Measurements from ENCODE around the gene CHGA. TPM values are rescaled to one million over a fixed set of nuclear protein-coding genes. Genes with fewer than 3 reads are reported as not detected.

CHGA gene
- total RNA-seq, 2 experiments from 2014 or later, result not detected

DNA sequence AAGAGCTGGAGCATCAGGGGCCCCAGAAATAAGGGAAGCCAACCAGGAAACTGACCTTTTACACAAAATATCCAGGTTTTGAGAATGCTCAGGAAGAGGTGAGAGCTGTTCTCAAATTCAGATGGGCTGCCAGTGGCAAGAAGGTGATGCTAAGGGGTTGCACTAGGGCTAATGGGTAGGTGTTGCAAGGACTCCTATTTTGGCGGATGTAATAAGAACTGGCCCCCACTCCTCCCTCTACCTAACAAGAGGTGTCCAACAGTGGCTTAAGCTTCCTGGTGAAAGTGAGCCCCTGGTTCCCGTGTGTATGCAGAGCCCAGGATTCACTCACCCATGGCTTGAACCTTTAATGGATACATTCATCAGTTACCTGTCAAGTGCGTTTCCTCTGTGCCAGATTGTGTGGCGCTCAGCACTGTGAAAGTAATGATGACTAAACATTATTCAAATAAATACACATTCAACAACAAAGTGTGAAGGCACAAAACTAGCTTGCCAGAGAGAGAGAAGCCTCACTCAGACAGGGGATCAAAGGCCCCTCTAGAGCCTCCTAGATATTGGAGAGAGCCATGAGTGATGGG is 705 bp upstream of the CHGA start:
- H3K9me3 Mint-ChIP-seq, result no peaks in the 10 kb centered on the region
- H3K27me3 Mint-ChIP-seq, result peaks cover 38% of the 10 kb centered on the region
- no peak overlapping the region for H3K27ac Mint-ChIP-seq
- ATAC-seq (no peak), DNase-seq (no peak)
- ChIA-PET POLR2A (interaction anchor here (1.8 kb wide), 1 partner anchor 9 kb away, joined by 4 read pairs; no protein-coding TSS in a partner anchor), CTCF (no interaction called here)
- H3K36me3 Mint-ChIP-seq (ENCODE audit: low read depth), result no peaks in the 10 kb centered on the region
- intact Hi-C loops (cut with micrococcal nuclease), result no loop called here
- H3K4me3 Mint-ChIP-seq, result no peak overlapping the region
- TF ChIP-seq, protein P1, sequence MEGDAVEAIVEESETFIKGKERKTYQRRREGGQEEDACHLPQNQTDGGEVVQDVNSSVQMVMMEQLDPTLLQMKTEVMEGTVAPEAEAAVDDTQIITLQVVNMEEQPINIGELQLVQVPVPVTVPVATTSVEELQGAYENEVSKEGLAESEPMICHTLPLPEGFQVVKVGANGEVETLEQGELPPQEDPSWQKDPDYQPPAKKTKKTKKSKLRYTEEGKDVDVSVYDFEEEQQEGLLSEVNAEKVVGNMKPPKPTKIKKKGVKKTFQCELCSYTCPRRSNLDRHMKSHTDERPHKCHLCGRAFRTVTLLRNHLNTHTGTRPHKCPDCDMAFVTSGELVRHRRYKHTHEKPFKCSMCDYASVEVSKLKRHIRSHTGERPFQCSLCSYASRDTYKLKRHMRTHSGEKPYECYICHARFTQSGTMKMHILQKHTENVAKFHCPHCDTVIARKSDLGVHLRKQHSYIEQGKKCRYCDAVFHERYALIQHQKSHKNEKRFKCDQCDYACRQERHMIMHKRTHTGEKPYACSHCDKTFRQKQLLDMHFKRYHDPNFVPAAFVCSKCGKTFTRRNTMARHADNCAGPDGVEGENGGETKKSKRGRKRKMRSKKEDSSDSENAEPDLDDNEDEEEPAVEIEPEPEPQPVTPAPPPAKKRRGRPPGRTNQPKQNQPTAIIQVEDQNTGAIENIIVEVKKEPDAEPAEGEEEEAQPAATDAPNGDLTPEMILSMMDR (IDR thresholded peaks at IDR 0.05), result no peak
- H3K4me1 Mint-ChIP-seq (ENCODE audit: low read depth), result peaks cover 3% of the 10 kb centered on the region

DNA sequence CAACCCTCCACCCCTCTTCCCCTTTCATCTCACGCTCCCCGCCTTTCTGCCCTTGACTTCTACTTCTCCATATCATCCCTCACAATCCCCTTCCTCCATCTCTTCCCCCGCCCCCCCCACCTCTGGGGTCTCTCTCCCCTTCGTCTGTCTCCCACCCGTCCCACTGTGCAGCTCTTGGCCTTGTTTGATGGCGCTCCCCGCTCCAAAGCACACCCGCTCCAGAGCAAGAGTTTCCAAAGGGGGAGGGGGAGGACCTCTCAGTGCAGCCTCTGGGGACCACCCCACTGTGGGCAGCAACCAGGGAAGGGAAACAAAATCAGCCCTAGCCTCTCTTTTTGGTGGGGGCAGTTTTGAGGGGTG is 774 bp downstream of the CHGA start:
- DNase-seq (no peak), ATAC-seq (no peak)
- CTCF ChIA-PET, result no interaction called here
- TF ChIP-seq, protein P1 (IDR thresholded peaks at IDR 0.05), result no peak
- intact Hi-C loops (cut with micrococcal nuclease), result no loop called here
- Mint-ChIP-seq H3K4me3 (no peak overlapping the region), H3K27me3 (peaks cover 37% of the 10 kb centered on the region), H3K9me3 (no peaks in the 10 kb centered on the region), H3K36me3 (ENCODE audit: low read depth) (no peaks in the 10 kb centered on the region), H3K27ac (no peak overlapping the region), H3K4me1 (ENCODE audit: low read depth) (peaks cover 3% of the 10 kb centered on the region)
- POLR2A ChIA-PET, result no interaction called here

DNA sequence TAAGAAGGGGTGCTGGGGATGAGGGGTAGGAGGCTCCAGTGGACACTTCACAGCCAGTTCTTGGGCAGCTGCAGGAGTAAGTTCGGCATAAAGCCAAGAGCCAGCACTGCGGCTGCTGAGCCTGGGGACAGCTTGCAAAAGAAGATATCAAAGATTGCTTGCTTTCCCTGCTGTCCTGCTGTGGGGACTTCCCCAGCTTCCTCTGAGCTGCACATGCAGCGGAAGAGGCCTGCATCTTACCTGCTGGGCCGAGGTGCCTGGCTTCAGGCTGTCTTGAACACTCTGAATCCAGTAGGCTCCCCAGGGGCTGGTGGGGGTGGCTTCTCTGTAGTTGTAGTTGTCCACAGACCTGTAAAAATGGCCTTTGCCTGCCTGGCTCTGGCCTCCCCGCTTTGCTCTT is 1.3 kb downstream of the CHGA start:
- intact Hi-C loops (cut with micrococcal nuclease), result no loop called here
- Mint-ChIP-seq H3K27me3 (peaks cover 36% of the 10 kb centered on the region), H3K27ac (no peak overlapping the region), H3K4me3 (no peak overlapping the region), H3K4me1 (ENCODE audit: low read depth) (peaks cover 3% of the 10 kb centered on the region), H3K36me3 (ENCODE audit: low read depth) (no peaks in the 10 kb centered on the region), H3K9me3 (no peaks in the 10 kb centered on the region)
- TF ChIP-seq, protein P1 (IDR thresholded peaks at IDR 0.05), result no peak
- ChIA-PET CTCF (no interaction called here), POLR2A (no interaction called here)
- DNase-seq, result no peak
- ATAC-seq, result no peak

DNA sequence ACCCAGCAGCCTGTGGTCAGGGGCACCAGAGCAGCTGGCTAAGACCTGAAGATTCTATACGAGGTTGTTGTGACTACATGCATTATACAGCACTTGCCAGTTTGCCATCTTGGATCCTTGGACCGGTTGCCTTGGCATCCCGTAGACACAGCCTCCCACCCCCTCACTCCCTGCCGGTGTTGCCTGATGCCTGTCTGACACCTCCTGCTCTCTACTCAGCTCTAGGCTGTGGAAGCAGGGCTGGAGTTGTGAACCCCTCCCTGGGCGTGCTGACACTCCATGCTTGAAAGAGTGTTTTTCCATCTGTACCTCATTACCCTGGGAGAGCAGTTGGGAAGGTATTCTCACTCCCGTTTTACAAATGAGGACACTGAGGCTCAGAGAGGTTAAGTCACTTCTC is 2.5 kb downstream of the CHGA start:
- peaks cover 31% of the 10 kb centered on the region for H3K27me3 Mint-ChIP-seq
- POLR2A ChIA-PET, result interaction anchor here (0.6 kb wide), 1 partner anchor 9 kb away, joined by 3 read pairs; no protein-coding TSS in a partner anchor
- H3K9me3 Mint-ChIP-seq, result no peaks in the 10 kb centered on the region
- intact Hi-C loops (cut with micrococcal nuclease), result no loop called here
- peaks cover 3% of the 10 kb centered on the region for H3K4me1 Mint-ChIP-seq (ENCODE audit: low read depth)
- no peak for DNase-seq
- no peak overlapping the region for H3K27ac Mint-ChIP-seq
- H3K4me3 Mint-ChIP-seq, result no peak overlapping the region
- TF ChIP-seq, protein P1 (IDR thresholded peaks at IDR 0.05), result no peak
- CTCF ChIA-PET, result interaction anchor here (0.7 kb wide), 1 partner anchor 188 kb away, joined by 3 read pairs; no protein-coding TSS in a partner anchor
- no peaks in the 10 kb centered on the region for H3K36me3 Mint-ChIP-seq (ENCODE audit: low read depth)
- ATAC-seq, result no peak

DNA sequence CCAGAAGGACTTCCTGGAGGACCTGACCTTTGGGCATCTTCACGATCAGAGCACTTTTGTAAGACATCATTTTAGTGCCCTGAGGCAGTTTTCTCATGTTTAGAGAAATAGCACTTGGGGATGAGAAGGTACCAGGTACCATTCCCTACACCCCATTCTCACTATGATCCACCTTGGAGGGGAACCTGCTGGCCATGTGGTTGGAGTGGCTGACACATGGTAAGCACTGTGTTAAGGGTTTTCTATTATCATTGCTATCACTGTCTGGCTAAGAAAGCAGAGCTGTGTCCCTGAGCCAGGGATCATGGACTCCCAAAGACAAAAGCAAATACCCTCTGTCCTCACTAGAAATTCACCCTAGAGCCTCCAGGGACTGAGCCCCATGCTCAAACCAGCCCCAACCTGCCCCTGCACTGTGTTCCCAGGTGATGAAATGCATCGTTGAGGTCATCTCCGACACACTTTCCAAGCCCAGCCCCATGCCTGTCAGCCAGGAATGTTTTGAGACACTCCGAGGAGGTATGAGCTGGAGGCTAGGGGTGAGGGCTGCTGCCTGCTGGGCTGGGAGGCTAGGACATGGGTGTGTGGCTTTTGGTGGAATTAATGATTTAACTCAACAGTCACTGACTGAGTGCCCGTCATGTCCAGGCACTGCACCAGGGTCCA is 3.4 kb downstream of the CHGA start:
- ATAC-seq (no peak), DNase-seq (no peak)
- H3K9me3 Mint-ChIP-seq, result no peaks in the 10 kb centered on the region
- intact Hi-C loops (cut with micrococcal nuclease), result no loop called here
- no peak overlapping the region for H3K27ac Mint-ChIP-seq
- ChIA-PET CTCF (no interaction called here), POLR2A (interaction anchor here (0.6 kb wide), 2 partner anchors 230 to 290 kb away, joined by 3 to 4 read pairs; no protein-coding TSS in a partner anchor)
- H3K4me3 Mint-ChIP-seq, result no peak overlapping the region
- TF ChIP-seq, protein P1 (IDR thresholded peaks at IDR 0.05), result no peak
- H3K4me1 Mint-ChIP-seq (ENCODE audit: low read depth), result peaks cover 3% of the 10 kb centered on the region
- H3K36me3 Mint-ChIP-seq (ENCODE audit: low read depth), result no peaks in the 10 kb centered on the region
- peaks cover 24% of the 10 kb centered on the region for H3K27me3 Mint-ChIP-seq

Data from activated CD8-positive, alpha-beta T cell treated with anti-CD3 and anti-CD28 coated beads for 36 hours (primary cell).